ENCODE measurements around the gene GREB1L.

- TF ChIP-seq CTCF (IDR thresholded peaks at IDR 0.05): no peak
- TF ChIP-seq POLR2A (IDR thresholded peaks at IDR 0.05; ENCODE audit: low read length): no peak
- TF ChIP-seq USF2 (IDR thresholded peaks at IDR 0.05): no peak
- TF ChIP-seq HOXA7 (CRISPR knock-in tag; IDR thresholded peaks at IDR 0.05): no peak
- no peak for TF ChIP-seq MYC (IDR thresholded peaks at IDR 0.05; ENCODE audit: borderline replicate concordance, low read length)
- TF ChIP-seq RNF2 (IDR thresholded peaks at IDR 0.05; ENCODE audit: borderline replicate concordance, low read depth): no peak
- TF ChIP-seq PBX3 (IDR thresholded peaks at IDR 0.05): no peak
- TF ChIP-seq CHD2 (IDR thresholded peaks at IDR 0.05; ENCODE audit: low read length, partially characterized antibody): no peak
- TF ChIP-seq ELK1 (IDR thresholded peaks at IDR 0.05; ENCODE audit: low read depth, low read length): no peak
- TF ChIP-seq PHF8 (IDR thresholded peaks at IDR 0.05; ENCODE audit: borderline replicate concordance, low read depth): no peak
- no peak for TF ChIP-seq MAFK (IDR thresholded peaks at IDR 0.05; ENCODE audit: partially characterized antibody)
- no peak for TF ChIP-seq JUN (IDR thresholded peaks at IDR 0.05)
Observed at GRCh38 chr18:21300035-21300907, 58.2 kb downstream of the GREB1L start.

Measured in A549 (cell line).